HG02885 (cell line): ENCODE results near the gene TADA2B.

Source experiments
- ATAC-seq: cut with Tn5 transposase; IDR thresholded peaks from one replicate; pipeline ENCODE4 v1.9.1; 2021; ENCODE audit warnings: mild to moderate bottlenecking; ENCODE audit not compliant: unreplicated experiment, poor library complexity

TADA2B gene

GRCh38 chr4:7103607-7104365 lies 60.6 kb downstream of the TADA2B start:
- ATAC-seq: no peak

GRCh38 chr4:7104366-7105031 lies 61.3 kb downstream of the TADA2B start:
- ATAC-seq: no peak

DNA sequence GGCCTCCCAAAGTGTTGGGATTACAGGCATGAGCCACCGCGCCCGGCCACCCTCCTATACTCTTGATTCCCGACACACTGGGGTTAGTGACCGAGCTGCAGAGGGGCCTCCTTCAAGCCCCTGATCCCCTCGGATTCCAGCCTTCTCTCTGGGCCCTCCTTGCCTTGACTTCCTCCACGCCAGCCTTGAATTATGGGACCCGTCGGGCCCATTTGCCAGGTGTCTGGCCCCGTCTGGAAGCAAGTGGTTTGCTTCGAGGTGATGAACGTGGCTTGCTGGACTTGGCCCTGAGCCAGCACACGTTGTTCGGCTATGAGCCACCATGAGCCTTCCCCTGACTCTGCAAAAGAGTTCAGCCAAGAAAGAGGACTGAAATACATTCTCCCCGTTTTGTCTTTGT lies 62.1 kb downstream of the TADA2B start:
- ATAC-seq: no peak

GRCh38 chr4:7107166-7107905 lies 64.2 kb downstream of the TADA2B start:
- no peak for ATAC-seq
